ENCODE data around the gene AHRR.

DNA sequence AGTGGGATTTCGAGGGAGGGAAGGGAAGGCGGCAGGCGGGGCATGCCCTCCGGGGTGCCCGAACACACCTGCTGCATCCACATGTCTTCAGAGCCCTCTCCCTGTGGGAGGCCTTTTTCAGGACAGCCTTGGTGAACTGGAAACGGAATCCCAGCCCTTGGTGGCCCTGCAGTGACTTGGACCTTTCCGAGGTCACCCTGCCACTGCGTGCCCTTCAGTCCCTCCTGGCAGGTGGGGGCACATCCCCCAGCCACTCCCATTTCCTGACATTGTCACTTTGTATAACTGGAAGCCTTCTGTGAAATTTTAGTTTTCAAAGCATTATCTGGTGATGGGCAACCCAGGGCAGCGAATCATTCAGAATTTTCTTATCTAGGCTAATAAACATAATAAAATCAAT is 11.0 kb upstream of the AHRR start:
- TF ChIP-seq, protein P1, sequence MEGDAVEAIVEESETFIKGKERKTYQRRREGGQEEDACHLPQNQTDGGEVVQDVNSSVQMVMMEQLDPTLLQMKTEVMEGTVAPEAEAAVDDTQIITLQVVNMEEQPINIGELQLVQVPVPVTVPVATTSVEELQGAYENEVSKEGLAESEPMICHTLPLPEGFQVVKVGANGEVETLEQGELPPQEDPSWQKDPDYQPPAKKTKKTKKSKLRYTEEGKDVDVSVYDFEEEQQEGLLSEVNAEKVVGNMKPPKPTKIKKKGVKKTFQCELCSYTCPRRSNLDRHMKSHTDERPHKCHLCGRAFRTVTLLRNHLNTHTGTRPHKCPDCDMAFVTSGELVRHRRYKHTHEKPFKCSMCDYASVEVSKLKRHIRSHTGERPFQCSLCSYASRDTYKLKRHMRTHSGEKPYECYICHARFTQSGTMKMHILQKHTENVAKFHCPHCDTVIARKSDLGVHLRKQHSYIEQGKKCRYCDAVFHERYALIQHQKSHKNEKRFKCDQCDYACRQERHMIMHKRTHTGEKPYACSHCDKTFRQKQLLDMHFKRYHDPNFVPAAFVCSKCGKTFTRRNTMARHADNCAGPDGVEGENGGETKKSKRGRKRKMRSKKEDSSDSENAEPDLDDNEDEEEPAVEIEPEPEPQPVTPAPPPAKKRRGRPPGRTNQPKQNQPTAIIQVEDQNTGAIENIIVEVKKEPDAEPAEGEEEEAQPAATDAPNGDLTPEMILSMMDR (IDR thresholded peaks at IDR 0.05), result no peak
- TF ChIP-seq POLR2A (IDR thresholded peaks at IDR 0.05), result no peak
